GM23338 (cell line): ENCODE data around the gene INO80C. TPM values are rescaled to one million over a fixed set of nuclear protein-coding genes. Genes with fewer than 3 reads are reported as not detected.

Source experiments
- ATAC-seq: fragments of 200-7000 bp; cut with Tn5 transposase; 3 replicates; pipeline ENCODE4 v1.9.1; 2020
- DNase-seq: peaks from one replicate; pipeline ENCODE4 v3.0.0-alpha.2; 2015; ENCODE audit warnings: low spot score
- H2AFZ ChIP-seq: fragments of 200-600 bp; sonication (generic); 2 replicates; pipeline ENCODE4 v1.8.0; 2016; ENCODE audit warnings: antibody characterized with exemption, mild to moderate bottlenecking, moderate library complexity
- H3F3A ChIP-seq: fragments of 200-600 bp; sonication (generic); replicated peaks from 2 replicates; pipeline ENCODE4 v1.8.0; 2017; ENCODE audit warnings: antibody characterized with exemption, mixed run types, low read depth
- H3K27ac ChIP-seq: fragments of 200-600 bp; sonication (generic); 2 replicates; pipeline ENCODE4 v1.6.1; 2016; ENCODE audit warnings: low read depth
- H3K27me3 ChIP-seq: fragments of 200-600 bp; sonication (generic); 2 replicates; pipeline ENCODE4 v1.8.0; 2016; ENCODE audit warnings: mild to moderate bottlenecking, mixed run types, moderate library complexity; ENCODE audit not compliant: insufficient read depth
- H3K36me3 ChIP-seq: fragments of 200-600 bp; sonication (generic); 2 replicates; pipeline ENCODE4 v1.8.0; 2016; ENCODE audit warnings: mild to moderate bottlenecking; ENCODE audit not compliant: insufficient read depth
- H3K4me1 ChIP-seq: fragments of 200-600 bp; sonication (generic); 2 replicates; pipeline ENCODE4 v1.8.0; 2016; ENCODE audit warnings: mild to moderate bottlenecking, moderate library complexity; ENCODE audit not compliant: insufficient read depth
- H3K4me2 ChIP-seq: fragments of 200-600 bp; sonication (generic); 2 replicates; pipeline ENCODE4 v1.7.1; 2017; ENCODE audit warnings: mixed run types
- H3K4me3 ChIP-seq: fragments of 200-600 bp; sonication (generic); 2 replicates; pipeline ENCODE4 v1.6.1; 2016; ENCODE audit warnings: mixed run types
- H3K79me2 ChIP-seq: fragments of 200-600 bp; sonication (generic); replicated peaks from 2 replicates; pipeline ENCODE4 v1.8.0; 2017; ENCODE audit warnings: mild to moderate bottlenecking; ENCODE audit not compliant: insufficient read depth
- H3K9me2 ChIP-seq: fragments of 200-600 bp; sonication (generic); 2 replicates; pipeline ENCODE4 v1.8.0; 2017; ENCODE audit not compliant: insufficient read depth
- H4K20me1 ChIP-seq: fragments of 200-600 bp; sonication (generic); replicated peaks from 2 replicates; pipeline ENCODE4 v1.8.0; 2017; ENCODE audit warnings: mild to moderate bottlenecking; ENCODE audit not compliant: insufficient read depth
- H3K27ac Mint-ChIP-seq: 2 replicates; pipeline ENCODE4 v1.8.0; 2020; ENCODE audit warnings: inconsistent platforms, mild to moderate bottlenecking, moderate library complexity, mixed read lengths
- H3K27me3 Mint-ChIP-seq: 3 replicates; pipeline ENCODE4 v1.8.0; 2022; ENCODE audit warnings: low read depth, mild to moderate bottlenecking, moderate library complexity, mixed read lengths, inconsistent platforms; ENCODE audit not compliant: insufficient read depth, poor library complexity
- H3K36me3 Mint-ChIP-seq: 3 replicates; pipeline ENCODE4 v1.8.0; 2021; ENCODE audit warnings: low read depth, mild to moderate bottlenecking, inconsistent platforms, moderate library complexity, mixed read lengths
- H3K4me1 Mint-ChIP-seq: 3 replicates; pipeline ENCODE4 v1.8.0; 2020; ENCODE audit warnings: mild to moderate bottlenecking, inconsistent platforms, mixed read lengths
- H3K4me3 Mint-ChIP-seq: 3 replicates; pipeline ENCODE4 v1.8.0; 2021; ENCODE audit warnings: moderate library complexity, mild to moderate bottlenecking, inconsistent platforms, mixed read lengths
- H3K9me3 Mint-ChIP-seq: 3 replicates; pipeline ENCODE4 v1.8.0; 2020; ENCODE audit warnings: moderate library complexity, mild to moderate bottlenecking, inconsistent platforms, mixed read lengths
- JUNB ChIP-seq: IDR thresholded peaks from one replicate; pipeline ENCODE4 v1.6.1; 2016; ENCODE audit warnings: antibody characterized with exemption; ENCODE audit not compliant: unreplicated experiment
- NANOG ChIP-seq: IDR thresholded peaks from 2 replicates; pipeline ENCODE4 v1.6.1; 2016; ENCODE audit warnings: antibody characterized with exemption, borderline replicate concordance
- POLR2AphosphoS5 ChIP-seq: IDR thresholded peaks from 2 replicates; pipeline ENCODE4 v1.6.1; 2016; ENCODE audit warnings: antibody characterized with exemption, low read depth
- ZNF331 ChIP-seq: fragments of 250-450 bp; sonication (Bioruptor Pico); IDR thresholded peaks from 2 replicates; pipeline ENCODE4 v1.5.0; 2020; ENCODE audit warnings: low read depth, mild to moderate bottlenecking, moderate library complexity
- polyA plus RNA-seq: library from polyadenylated mRNA; unstranded; fragments of >200 nt; fragmentation: Nextera tagmentation; extraction: Ambion mirVana; gene quantifications from 2 replicates; pipeline ENCODE4 v1.2.1, GENCODE V29; 2016
- total RNA-seq: library from RNA; depleted of rRNA; stranded (reverse); fragments of >200 nt; shearing (Covaris generic); gene quantifications from 2 replicates; pipeline ENCODE4 v1.2.3, GENCODE V29; 2014
- TF ChIP-seq, protein P1 (sequence below): IDR thresholded peaks from 2 replicates; pipeline ENCODE4 v1.6.1; 2016; ENCODE audit warnings: antibody characterized with exemption
- TF ChIP-seq, protein P2 (sequence below): fragments of 250-450 bp; sonication (Bioruptor Pico); IDR thresholded peaks from 2 replicates; pipeline ENCODE4 v1.5.0; 2020; ENCODE audit warnings: mild to moderate bottlenecking, moderate library complexity

Gene INO80C
- total and polyA plus RNA-seq, 2 experiments from 2014 or later, result 16.3 to 52.3 TPM

DNA sequence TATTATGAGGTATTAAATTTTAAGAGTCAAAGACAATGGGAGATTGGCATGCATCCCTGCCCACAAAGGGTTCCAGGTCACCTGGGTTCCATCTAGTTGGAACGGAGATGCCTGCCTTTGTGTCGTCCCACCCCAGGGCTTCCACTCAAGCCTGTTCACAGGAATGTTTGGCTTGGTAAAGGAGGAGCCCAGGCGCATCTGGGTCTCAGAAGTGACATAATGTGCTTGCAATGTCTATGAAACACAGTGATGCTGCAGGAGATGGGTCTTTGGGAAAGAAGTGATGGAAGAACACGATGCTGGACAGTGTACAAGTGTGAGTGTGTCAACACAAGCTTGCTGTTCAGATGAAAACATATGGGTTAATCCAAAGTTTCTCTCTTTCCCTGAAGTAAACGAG lies 71.0 kb downstream of the INO80C start:
- Histone ChIP-seq H3K4me2 (no peak overlapping the region), H4K20me1 (no peaks in the 10 kb centered on the region; the same call in 1 of the 2 replicates), H3K4me3 (no peak overlapping the region), H3K4me1 (no peaks in the 10 kb centered on the region), H3F3A (no peaks in the 10 kb centered on the region), H3K79me2 (no peaks in the 10 kb centered on the region), H3K27ac (no peak overlapping the region), H3K27me3 (no peaks in the 10 kb centered on the region), H3K9me2 (0 out of 2 replicates have a peak, but pooled peaks cover 8% of the 10 kb centered on the region), H3K36me3 (no peaks in the 10 kb centered on the region), H2AFZ (no peak overlapping the region)
- TF ChIP-seq, protein P1, sequence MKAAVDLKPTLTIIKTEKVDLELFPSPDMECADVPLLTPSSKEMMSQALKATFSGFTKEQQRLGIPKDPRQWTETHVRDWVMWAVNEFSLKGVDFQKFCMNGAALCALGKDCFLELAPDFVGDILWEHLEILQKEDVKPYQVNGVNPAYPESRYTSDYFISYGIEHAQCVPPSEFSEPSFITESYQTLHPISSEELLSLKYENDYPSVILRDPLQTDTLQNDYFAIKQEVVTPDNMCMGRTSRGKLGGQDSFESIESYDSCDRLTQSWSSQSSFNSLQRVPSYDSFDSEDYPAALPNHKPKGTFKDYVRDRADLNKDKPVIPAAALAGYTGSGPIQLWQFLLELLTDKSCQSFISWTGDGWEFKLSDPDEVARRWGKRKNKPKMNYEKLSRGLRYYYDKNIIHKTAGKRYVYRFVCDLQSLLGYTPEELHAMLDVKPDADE, result no peak
- TF ChIP-seq NANOG, result no peak
- TF ChIP-seq, protein P2, sequence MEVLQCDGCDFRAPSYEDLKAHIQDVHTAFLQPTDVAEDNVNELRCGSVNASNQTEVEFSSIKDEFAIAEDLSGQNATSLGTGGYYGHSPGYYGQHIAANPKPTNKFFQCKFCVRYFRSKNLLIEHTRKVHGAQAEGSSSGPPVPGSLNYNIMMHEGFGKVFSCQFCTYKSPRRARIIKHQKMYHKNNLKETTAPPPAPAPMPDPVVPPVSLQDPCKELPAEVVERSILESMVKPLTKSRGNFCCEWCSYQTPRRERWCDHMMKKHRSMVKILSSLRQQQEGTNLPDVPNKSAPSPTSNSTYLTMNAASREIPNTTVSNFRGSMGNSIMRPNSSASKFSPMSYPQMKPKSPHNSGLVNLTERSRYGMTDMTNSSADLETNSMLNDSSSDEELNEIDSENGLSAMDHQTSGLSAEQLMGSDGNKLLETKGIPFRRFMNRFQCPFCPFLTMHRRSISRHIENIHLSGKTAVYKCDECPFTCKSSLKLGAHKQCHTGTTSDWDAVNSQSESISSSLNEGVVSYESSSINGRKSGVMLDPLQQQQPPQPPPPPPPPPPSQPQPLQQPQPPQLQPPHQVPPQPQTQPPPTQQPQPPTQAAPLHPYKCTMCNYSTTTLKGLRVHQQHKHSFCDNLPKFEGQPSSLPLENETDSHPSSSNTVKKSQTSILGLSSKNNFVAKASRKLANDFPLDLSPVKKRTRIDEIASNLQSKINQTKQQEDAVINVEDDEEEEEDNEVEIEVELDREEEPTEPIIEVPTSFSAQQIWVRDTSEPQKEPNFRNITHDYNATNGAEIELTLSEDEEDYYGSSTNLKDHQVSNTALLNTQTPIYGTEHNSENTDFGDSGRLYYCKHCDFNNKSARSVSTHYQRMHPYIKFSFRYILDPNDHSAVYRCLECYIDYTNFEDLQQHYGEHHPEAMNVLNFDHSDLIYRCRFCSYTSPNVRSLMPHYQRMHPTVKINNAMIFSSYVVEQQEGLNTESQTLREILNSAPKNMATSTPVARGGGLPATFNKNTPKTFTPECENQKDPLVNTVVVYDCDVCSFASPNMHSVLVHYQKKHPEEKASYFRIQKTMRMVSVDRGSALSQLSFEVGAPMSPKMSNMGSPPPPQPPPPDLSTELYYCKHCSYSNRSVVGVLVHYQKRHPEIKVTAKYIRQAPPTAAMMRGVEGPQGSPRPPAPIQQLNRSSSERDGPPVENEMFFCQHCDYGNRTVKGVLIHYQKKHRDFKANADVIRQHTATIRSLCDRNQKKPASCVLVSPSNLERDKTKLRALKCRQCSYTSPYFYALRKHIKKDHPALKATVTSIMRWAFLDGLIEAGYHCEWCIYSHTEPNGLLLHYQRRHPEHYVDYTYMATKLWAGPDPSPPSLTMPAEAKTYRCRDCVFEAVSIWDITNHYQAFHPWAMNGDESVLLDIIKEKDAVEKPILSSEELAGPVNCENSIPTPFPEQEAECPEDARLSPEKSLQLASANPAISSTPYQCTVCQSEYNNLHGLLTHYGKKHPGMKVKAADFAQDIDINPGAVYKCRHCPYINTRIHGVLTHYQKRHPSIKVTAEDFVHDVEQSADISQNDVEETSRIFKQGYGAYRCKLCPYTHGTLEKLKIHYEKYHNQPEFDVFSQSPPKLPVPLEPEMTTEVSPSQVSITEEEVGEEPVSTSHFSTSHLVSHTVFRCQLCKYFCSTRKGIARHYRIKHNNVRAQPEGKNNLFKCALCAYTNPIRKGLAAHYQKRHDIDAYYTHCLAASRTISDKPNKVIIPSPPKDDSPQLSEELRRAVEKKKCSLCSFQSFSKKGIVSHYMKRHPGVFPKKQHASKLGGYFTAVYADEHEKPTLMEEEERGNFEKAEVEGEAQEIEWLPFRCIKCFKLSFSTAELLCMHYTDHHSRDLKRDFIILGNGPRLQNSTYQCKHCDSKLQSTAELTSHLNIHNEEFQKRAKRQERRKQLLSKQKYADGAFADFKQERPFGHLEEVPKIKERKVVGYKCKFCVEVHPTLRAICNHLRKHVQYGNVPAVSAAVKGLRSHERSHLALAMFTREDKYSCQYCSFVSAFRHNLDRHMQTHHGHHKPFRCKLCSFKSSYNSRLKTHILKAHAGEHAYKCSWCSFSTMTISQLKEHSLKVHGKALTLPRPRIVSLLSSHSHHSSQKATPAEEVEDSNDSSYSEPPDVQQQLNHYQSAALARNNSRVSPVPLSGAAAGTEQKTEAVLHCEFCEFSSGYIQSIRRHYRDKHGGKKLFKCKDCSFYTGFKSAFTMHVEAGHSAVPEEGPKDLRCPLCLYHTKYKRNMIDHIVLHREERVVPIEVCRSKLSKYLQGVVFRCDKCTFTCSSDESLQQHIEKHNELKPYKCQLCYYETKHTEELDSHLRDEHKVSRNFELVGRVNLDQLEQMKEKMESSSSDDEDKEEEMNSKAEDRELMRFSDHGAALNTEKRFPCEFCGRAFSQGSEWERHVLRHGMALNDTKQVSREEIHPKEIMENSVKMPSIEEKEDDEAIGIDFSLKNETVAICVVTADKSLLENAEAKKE, result no peak
- TF ChIP-seq JUNB, result no peak
- TF ChIP-seq ZNF331, result no peak
- TF ChIP-seq POLR2AphosphoS5, result no peak
- H3K4me1 Mint-ChIP-seq, result peaks cover 4% of the 10 kb centered on the region
- H3K9me3 Mint-ChIP-seq, result no peaks in the 10 kb centered on the region
- no peak overlapping the region for H3K27ac Mint-ChIP-seq
- ATAC-seq, result no peak
- DNase-seq, result no peak
- no peaks in the 10 kb centered on the region for H3K36me3 Mint-ChIP-seq
- no peaks in the 10 kb centered on the region for H3K27me3 Mint-ChIP-seq
- H3K4me3 Mint-ChIP-seq, result no peak overlapping the region
